NT2/D1 (cell line): ENCODE data around the gene FAM193A.

Experiments used
- DNase-seq: peaks from one replicate; pipeline ENCODE4 v3.0.0-alpha.2; 2011; ENCODE audit warnings: low read depth, low spot score
- H3K27me3 ChIP-seq: 2 replicates; pipeline ENCODE4 v1.6.0; 2011; ENCODE audit warnings: mild to moderate bottlenecking; ENCODE audit not compliant: insufficient read length, insufficient read depth
- H3K36me3 ChIP-seq: 2 replicates; pipeline ENCODE4 v1.6.1; 2011; ENCODE audit warnings: mild to moderate bottlenecking, low read length, mixed read lengths; ENCODE audit not compliant: insufficient read depth, insufficient read length
- H3K4me1 ChIP-seq: 2 replicates; pipeline ENCODE4 v1.5.1; 2011; ENCODE audit not compliant: insufficient read depth, insufficient read length
- H3K4me3 ChIP-seq: 2 replicates; pipeline ENCODE4 v1.5.1; 2011; ENCODE audit warnings: low read depth; ENCODE audit not compliant: insufficient read length
- H3K9ac ChIP-seq: 2 replicates; pipeline ENCODE4 v1.6.0; 2011; ENCODE audit warnings: low read depth; ENCODE audit not compliant: insufficient read length
- H3K9me3 ChIP-seq: 2 replicates; pipeline ENCODE4 v1.5.1; 2011; ENCODE audit warnings: mild to moderate bottlenecking, low read length; ENCODE audit not compliant: insufficient read depth
- SUZ12 ChIP-seq: IDR thresholded peaks from 2 replicates; pipeline ENCODE4 v1.6.1; 2011; ENCODE audit not compliant: insufficient read length, insufficient read depth; ENCODE audit errors: extremely low read depth
- YY1 ChIP-seq: IDR thresholded peaks from 2 replicates; pipeline ENCODE4 v1.6.1; 2011; ENCODE audit not compliant: insufficient read length, insufficient read depth
- ZNF274 ChIP-seq: IDR thresholded peaks from 2 replicates; pipeline ENCODE4 v1.6.1; 2011; ENCODE audit warnings: mild to moderate bottlenecking, low read depth, low read length

The FAM193A gene

DNA sequence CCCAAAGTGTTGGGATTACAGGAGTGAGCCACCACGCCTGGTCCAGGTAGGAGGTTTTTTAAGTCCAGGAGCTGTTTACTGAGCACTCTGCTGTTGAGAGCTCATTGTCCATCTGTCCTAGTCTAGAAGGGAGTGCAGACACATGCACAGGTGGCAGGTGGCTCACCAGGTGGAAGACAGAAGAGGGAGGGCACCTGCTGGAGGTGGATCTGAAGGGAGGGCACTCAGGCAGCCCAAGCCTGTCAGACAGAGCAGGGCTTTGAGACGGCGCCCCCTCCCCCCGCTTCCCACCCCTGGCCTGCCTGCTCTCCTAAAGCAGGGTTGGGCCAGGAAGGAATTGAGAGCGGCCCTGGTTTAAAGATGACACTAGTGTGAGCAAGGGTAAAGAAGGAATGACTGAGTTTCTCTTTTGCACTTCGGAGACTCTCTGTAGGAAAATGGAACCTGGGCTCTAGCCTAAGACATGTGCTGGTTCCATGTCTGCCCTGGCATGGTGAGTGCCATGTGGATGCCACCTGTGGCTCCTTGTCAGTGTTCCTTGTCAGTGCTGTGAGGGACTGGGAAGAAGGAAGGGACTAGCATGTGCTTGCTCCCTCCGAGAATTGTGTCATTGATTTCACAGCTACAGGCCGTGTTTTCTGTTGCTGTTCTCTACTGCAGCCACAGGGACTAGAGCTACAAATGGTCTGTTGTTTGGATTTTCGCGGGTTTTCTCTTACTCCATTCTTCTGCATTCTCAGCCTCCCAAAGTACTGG lies 111.1 kb downstream of the FAM193A start:
- H3K9ac ChIP-seq, result no peak overlapping the region
- DNase-seq, result no peak

GRCh38 chr4:2648159-2648814 lies 111.8 kb downstream of the FAM193A start:
- Histone ChIP-seq H3K9ac (no peak overlapping the region), H3K36me3 (peaks cover 82% of the 10 kb centered on the region), H3K9me3 (no peaks in the 10 kb centered on the region), H3K4me1 (peaks cover 2% of the 10 kb centered on the region), H3K4me3 (no peak overlapping the region), H3K27me3 (no peaks in the 10 kb centered on the region)
- no peak for DNase-seq
- TF ChIP-seq SUZ12 (no peak), ZNF274 (no peak), YY1 (no peak)

More for the DNA sequence above, 111.1 kb downstream of the FAM193A start:
- H3K9me3 ChIP-seq, result no peaks in the 10 kb centered on the region
- H3K27me3 ChIP-seq, result no peaks in the 10 kb centered on the region
- no peak overlapping the region for H3K4me3 ChIP-seq
- no peak for TF ChIP-seq YY1
- no peak for TF ChIP-seq SUZ12
- TF ChIP-seq ZNF274, result no peak
- H3K4me1 ChIP-seq, result peaks cover 2% of the 10 kb centered on the region
- H3K36me3 ChIP-seq, result peaks cover 87% of the 10 kb centered on the region

DNA sequence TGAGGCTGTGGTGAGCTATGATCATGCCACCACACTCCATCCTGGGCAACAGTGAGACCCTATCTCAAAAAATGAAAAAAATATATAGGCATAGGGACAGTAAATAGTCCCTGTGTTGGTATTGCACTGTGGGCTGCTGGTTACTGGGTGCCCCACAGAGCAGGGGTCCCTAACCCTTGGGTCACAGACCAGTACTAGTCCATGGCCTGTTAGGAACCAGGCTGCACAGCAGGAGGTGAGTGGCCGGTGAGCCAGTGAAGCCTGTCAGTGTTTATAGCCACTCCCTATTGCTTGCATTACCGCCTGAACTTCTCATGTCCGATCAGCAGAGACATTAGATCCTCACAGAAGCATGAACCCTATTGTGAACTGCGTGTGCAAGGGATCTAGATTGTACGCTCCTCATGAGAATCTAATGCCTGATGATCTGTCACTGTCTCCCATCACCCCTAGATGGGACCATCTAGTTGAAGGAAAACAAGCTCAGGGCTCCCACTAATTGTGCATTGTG lies 113.2 kb downstream of the FAM193A start:
- Histone ChIP-seq H3K4me3 (no peak overlapping the region), H3K36me3 (peaks cover 68% of the 10 kb centered on the region), H3K9ac (no peak overlapping the region), H3K9me3 (no peaks in the 10 kb centered on the region), H3K27me3 (no peaks in the 10 kb centered on the region), H3K4me1 (peaks cover 2% of the 10 kb centered on the region)
- DNase-seq, result no peak
- TF ChIP-seq SUZ12 (no peak), YY1 (no peak), ZNF274 (no peak)

DNA sequence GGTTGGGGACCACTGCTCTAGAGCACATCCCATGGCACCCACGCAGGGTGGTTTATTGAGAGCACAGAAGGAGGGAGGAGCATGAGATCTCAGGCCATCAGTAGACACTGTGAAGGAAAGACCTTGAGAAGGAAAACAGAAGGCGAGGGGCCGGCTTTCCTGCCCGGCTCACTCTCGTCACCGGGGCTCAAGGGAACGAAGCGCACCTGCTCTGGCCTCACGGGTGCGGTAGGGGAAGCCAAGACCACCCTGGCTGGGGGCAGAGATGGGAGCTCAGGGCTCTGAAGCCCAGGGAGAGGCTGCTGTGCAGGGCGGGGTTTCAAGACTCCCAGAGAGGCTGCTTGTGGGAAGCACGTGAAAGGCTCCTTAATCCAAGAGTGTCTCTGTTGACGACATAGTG lies 113.8 kb downstream of the FAM193A start:
- DNase-seq, result no peak
- no peak overlapping the region for H3K9ac ChIP-seq
- H3K9me3 ChIP-seq, result no peaks in the 10 kb centered on the region
- TF ChIP-seq YY1 (no peak), SUZ12 (no peak), ZNF274 (no peak)
- no peaks in the 10 kb centered on the region for H3K27me3 ChIP-seq
- no peak overlapping the region for H3K4me3 ChIP-seq
- H3K4me1 ChIP-seq, result peaks cover 2% of the 10 kb centered on the region
- peaks cover 66% of the 10 kb centered on the region for H3K36me3 ChIP-seq

DNA sequence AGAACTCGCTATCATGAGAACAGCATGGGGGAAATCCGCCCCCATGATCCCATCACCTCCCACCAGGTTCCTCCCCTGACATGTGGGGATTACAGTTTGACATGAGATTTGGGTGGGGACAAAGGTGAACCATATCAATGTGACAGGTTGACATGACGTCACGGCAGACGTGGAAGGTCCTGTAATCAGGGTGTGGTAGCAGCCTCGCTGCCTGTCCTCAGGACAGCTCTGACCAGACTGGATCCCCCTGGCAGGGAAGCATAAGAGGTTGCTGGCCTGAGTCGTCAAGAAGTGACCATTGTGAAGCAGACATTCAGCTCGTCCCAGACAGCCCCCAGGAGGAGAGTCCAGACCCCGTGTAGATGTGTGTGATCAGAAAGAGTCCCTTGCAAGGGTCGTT lies 115.1 kb downstream of the FAM193A start:
- no peak for DNase-seq
- H3K4me1 ChIP-seq, result peaks cover 2% of the 10 kb centered on the region
- no peak overlapping the region for H3K4me3 ChIP-seq
- no peak for TF ChIP-seq SUZ12
- no peak for TF ChIP-seq ZNF274
- no peak for TF ChIP-seq YY1
- no peak overlapping the region for H3K9ac ChIP-seq
- no peaks in the 10 kb centered on the region for H3K9me3 ChIP-seq
- no peaks in the 10 kb centered on the region for H3K27me3 ChIP-seq
- peaks cover 68% of the 10 kb centered on the region for H3K36me3 ChIP-seq

DNA sequence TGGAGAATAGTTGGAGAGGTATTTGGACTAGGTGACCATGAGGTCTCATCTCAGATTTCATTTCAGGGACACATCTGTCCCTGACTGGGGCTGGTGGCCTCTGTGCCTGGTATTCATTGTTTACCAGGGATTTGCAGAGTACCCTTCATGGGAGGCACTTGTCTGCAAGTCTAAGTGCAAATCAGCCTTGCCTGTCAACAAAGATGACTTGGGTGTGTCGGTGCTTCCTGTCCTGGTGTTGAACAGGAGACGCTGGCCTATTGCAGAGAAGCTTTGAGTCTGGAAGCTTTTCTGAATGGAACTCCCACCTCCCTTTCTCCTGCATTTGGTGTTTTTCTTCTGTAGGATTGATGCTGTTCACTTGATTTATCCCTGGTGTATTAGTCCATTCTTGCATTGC lies 115.6 kb downstream of the FAM193A start:
- TF ChIP-seq SUZ12 (no peak), YY1 (no peak), ZNF274 (no peak)
- Histone ChIP-seq H3K9me3 (no peaks in the 10 kb centered on the region), H3K9ac (no peak overlapping the region), H3K27me3 (no peaks in the 10 kb centered on the region), H3K4me1 (no peaks in the 10 kb centered on the region), H3K36me3 (peaks cover 64% of the 10 kb centered on the region), H3K4me3 (no peak overlapping the region)
- no peak for DNase-seq

- no peak overlapping the region for H3K4me3 ChIP-seq
- TF ChIP-seq ZNF274 (no peak), YY1 (no peak), SUZ12 (no peak)
- no peak for DNase-seq
- H3K36me3 ChIP-seq, result peaks cover 62% of the 10 kb centered on the region
- H3K9ac ChIP-seq, result no peak overlapping the region
- H3K27me3 ChIP-seq, result no peaks in the 10 kb centered on the region
- no peaks in the 10 kb centered on the region for H3K9me3 ChIP-seq
- no peaks in the 10 kb centered on the region for H3K4me1 ChIP-seq
Measured at GRCh38 chr4:2652415-2653160, 116.1 kb downstream of the FAM193A start.
